H4 (cell line): ENCODE measurements around the gene PPP1R12B. TPM values are rescaled to one million over a fixed set of nuclear protein-coding genes. Genes with fewer than 3 reads are reported as not detected.
"Not testable (repeated sequence)": the region's sequence is repeated elsewhere in the genome, so short reads cannot be mapped to it uniquely, and the experiment has no call there.

Experiments
- DNase-seq: peaks from one replicate; pipeline ENCODE4 v3.0.0-alpha.2; 2015; ENCODE audit warnings: low spot score
- total RNA-seq: library from RNA; depleted of rRNA; stranded (reverse); fragments of >200 nt; shearing (Covaris generic); gene quantifications from 2 replicates; pipeline ENCODE4 v1.2.3, GENCODE V29; 2014

The PPP1R12B gene
- total RNA-seq, 1 experiment from 2014 or later: 5.7 TPM

- peak; percentile 79 for DNase-seq
Measured at GRCh38 chr1:202584707-202585589, 236.4 kb downstream of the PPP1R12B start.

DNA sequence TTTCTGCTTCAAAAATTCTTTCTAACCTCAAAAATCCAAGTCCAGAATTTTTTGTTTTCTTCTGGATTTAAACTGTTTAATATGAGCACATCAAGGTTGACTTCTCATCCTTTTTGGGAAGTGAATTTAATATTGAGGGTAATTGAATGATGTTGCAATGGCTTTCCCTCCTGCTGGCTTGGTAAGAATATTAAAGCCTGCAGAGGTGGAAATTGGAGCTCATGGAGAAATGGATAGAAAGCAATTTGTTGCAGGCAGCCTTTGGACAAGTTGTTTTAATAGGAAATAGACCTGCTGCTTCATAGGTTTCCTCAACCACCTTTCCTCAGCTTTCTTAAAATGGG is 237.1 kb downstream of the PPP1R12B start:
- DNase-seq: no peak

DNA sequence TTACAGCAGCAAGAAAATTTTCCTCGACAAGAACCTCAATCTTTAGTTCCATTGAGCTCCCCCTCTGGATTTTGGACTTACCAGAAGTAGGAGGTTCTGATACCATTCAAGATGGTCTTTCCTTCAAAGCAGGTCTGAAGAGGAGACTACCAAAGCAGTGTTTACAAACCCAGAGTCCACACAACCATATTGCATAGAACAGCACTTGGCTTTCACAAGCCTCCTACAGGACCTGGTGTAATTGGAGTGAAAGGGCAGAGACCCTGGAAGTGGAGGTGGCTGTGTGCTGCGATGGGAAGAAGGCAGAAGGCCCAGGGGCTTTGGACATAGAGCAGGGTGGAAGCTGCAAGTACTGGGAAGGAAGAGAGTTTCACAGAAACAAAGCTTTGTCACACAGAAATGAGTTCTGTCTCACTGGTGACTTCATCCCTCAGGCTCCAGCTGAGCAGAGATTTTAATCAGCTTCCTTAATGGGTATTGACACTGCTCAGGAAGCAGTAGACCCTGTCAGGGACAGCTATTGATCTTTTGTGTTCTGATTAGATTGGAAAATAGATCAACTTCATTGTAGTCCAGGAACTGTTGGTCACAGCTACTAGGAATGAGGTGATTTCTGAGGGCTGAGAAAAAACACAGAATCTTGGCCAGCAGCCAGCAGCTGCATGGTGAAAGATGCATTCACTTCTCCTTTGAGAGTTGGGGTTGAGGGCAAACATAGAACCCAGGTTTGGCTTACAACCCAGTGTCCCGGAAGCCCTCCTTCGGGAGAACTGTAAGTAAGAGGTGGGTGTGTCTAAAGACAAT is 237.7 kb downstream of the PPP1R12B start:
- peak; percentile 48 for DNase-seq

- DNase-seq: no peak
Measured at GRCh38 chr1:202586871-202587270, 238.4 kb downstream of the PPP1R12B start.

DNA sequence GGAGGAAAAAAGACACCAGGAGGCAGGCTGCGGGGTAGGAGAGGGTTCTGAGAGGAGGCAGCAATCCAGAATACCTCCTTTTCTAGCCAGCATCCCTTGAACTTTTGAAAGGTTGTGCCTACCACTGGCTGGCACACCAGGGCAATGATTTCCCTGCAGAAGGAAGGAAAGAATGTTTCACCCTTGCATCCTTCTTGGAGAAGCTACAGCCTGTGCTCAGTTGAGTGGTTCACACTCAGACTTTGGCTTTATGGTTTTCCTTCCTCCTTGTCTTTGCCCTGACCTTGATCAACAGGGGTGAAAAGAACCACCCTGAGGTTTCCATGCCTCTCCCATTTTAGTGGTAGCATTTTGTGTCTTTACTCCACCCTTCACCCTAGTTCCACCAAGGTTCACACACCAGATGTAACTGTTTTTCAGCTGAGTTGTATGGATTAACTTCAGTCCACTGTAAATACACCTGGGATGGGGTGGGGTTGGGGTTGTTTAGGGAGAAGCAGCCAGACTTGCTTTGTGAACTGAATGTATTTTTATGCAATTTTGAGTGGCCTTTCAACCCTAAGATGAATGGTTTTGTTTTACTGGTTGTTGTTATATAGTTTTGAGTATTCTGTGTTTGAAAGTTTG is 239.5 kb downstream of the PPP1R12B start:
- no peak for DNase-seq

- no peak for DNase-seq
Measured at GRCh38 chr1:202588503-202589189, 240.1 kb downstream of the PPP1R12B start.

DNA sequence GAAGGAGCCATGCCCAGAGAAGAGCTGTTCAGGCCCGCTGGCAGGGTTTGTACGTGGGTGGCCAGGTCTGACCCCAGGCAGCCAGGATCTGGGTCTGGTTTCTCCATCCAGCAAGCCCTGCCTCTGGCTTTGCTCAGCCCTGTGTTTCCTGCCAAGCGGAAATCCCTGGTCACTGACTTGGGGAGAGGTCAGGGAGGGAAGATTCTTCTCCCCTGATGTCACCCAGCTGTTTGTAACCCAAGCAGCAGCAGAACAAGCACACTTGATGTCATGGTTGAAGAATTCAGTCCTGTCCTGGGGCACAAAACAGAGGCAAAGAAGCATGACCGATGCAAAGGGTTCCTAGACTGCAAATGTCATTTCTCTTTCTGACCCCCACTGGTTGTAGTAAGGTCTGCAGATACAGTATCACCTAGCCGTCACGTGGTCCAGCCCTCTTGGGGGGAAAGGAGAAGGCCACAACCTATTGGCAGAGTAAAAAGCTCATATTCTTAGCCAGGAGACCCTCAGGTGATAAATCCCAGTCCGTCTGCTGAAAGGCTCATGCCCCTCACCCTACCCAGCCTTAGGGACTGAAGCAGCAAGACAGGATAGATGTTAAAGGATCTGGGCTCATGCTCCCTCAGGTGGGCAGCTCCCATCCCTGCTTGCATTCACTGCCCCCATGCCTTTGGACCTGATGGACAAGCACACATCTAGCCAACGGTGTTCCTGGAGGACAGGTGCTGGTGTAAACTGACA is 240.9 kb downstream of the PPP1R12B start:
- DNase-seq: peak; percentile 99

GRCh38 chr1:202590126-202590525 is 241.6 kb downstream of the PPP1R12B start:
- no peak for DNase-seq

DNA sequence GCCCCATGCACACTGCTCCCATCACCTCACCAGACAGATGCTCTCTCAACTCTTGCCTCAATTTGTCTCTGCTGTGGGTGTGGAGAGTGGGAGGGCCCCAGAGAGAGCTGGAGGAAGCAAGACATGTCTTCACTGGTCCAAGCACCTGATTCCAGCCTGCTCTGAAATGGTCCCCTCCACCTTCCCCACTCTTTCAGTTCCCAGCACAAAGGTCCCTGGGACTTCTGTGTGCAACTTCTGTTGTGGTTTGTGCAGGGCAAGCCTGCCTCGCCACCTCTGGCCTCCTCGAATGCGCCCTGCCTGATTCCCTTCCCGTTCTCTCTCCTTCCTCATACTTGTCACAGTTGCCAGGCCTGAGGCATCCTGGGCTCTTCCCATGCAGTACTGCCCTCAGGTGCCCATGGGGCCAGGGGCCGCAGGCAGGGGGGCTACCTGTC is 242.5 kb downstream of the PPP1R12B start:
- DNase-seq: no peak

DNA sequence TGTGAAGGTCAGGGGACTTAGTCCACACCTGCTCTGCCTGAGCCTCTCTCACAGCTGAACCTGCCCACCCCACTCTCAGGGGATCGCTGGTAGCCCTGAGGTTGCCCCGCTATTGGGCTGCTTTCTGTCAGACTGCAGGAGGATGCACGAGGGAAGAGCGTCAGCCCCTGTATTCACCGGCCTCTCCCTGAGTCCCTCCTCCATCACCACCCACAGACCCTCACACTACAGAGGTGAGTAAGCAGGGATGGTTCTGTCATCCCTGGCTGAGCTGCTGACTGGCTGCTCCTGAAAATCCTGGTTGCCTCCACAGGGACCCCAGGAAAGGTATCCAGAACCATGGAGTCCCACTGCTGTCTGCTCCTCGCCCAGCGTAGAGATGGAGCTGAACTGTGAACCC is 243.0 kb downstream of the PPP1R12B start:
- DNase-seq: no peak

DNA sequence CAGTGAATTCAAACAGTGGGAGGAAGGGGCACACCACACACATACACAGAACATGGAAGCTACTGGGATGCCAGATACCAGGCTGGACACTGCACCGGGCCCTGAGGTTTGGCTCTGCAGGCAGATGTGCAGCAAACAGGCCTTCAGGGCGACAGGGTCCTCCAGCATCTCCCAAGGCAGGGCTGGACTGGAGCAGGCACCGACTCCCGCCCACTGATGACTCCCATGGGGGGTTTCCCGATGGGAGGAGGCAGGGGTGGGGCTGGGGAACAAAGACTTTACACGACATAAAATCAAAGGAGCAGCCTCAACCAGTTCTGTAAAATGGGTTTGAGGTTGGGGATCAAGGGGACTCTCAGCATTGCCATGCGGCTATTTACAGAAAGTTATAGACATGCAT is 243.6 kb downstream of the PPP1R12B start:
- DNase-seq: no peak

- DNase-seq: peak; percentile 67
Measured at GRCh38 chr1:202593845-202594244, 245.3 kb downstream of the PPP1R12B start.

DNA sequence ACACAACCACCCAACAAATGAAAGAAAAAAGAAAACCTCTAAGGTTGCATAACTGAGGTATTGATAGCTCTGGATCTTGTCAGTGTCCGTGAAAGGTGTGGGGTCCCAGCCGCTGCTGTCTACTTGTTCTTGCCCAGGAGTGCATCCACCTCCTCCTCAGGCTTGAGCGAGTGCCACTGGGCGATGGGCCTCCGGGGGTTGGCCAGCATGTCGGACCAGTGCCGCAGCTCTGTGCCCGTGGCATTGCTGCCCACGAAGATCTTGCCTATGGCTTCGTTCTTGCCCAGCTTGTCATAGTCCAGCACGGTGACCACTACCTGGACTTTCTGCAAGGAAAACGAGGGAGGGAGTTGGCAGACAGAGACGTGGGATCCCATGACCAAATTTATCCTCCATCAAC is 248.1 kb downstream of the PPP1R12B start:
- no peak for DNase-seq

GRCh38 chr1:202597090-202597761 is 248.7 kb downstream of the PPP1R12B start:
- DNase-seq: no peak

GRCh38 chr1:202599669-202600431 is 251.4 kb downstream of the PPP1R12B start:
- DNase-seq: peak; percentile 78

GRCh38 chr1:202600432-202601041 is 252.0 kb downstream of the PPP1R12B start:
- DNase-seq: no peak

- DNase-seq: no peak
Measured at GRCh38 chr1:202603435-202603834, 254.9 kb downstream of the PPP1R12B start.

DNA sequence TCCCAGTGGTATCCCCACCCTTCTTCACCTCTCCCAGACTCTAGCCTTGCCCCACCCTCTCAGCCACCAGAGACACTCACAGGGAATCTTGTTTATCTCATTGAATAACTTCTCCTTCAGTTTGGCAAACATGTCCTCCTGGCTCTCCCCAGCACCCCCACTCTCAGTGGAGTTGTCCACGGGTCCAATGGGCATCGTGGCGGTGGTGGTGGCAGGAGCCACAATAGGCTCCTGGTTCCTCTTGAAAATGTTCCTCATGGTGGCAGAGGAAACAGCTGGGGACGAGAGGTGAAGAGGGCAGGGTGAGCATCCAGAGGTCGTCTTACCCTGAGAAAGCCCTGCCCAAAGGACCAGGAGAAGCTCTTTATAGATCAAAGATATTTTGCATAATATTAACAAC is 257.0 kb downstream of the PPP1R12B start:
- no peak for DNase-seq

- DNase-seq: not testable (repeated sequence)
Measured at GRCh38 chr1:202612036-202612435, 263.5 kb downstream of the PPP1R12B start.
